GM08714 (cell line): ENCODE measurements around the gene VMA21.

Experiments
- H3K4me3 ChIP-seq: fragments of 200-500 bp; sonication (Bioruptor generic); 2 replicates; pipeline ENCODE4 v1.5.1; 2014; ENCODE audit warnings: mild to moderate bottlenecking, low read length, inconsistent platforms
- ZNF274 ChIP-seq: IDR thresholded peaks from 2 replicates; pipeline ENCODE4 v1.6.1; 2012; ENCODE audit warnings: mild to moderate bottlenecking, low read depth, low read length

Gene VMA21

DNA sequence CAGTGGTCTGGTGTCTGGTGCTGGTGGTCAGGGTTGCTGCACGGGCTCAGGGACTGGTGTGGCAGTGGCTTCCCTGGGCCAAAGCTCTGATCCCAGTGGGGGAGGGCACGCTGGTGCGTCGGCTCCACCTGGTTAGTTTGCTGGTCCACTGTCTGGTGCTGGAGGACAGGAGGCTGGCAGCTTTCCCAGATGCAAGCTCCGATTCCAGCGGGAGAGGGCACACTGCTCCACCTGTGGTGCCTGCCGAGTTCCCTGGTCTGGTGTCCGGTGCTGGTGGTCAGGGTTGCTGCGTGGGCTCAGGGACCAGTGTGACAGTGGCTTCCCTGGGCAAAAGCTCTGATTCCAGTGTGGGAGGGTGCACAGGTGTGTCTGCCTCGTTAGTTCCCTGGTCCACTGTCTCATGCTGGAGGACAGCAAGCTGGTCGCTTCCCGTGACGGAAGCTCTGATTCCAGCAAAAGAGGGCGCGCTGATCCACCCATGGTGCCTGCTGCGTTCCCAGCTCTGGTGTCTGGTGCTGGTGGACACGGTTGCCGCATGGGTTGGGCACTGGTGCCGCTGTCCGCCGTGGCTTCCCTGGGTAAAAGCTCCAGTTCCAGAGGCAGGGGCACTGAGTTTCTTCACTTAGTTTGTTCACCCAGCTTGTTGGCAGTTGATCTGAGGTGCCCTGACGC, 5.8 kb downstream of the VMA21 start:
- no peak overlapping the region for H3K4me3 ChIP-seq
- TF ChIP-seq ZNF274, result no peak

GRCh38 chrX:151416579-151416978, 19.6 kb downstream of the VMA21 start:
- no peak for TF ChIP-seq ZNF274
- no peak overlapping the region for H3K4me3 ChIP-seq

DNA sequence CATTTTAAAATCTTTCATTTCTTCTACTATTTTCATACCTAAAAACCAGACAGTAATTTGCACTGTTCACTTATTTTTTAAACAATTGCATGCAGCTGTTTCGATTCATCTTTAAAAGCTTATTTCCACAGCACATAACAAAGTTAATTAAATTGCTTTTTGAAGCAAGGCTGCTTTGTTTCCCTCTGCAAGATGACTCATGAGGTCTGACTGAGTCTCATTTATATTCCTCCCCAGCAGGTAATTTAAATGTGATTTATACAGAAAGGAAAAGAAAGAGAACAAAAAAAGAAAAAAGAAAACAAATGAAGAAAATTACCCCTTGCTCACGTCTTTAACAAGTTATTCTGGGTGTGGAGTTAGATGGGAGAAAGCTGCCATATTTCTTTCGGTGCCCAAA, 22.8 kb downstream of the VMA21 start:
- no peak for TF ChIP-seq ZNF274
- no peak overlapping the region for H3K4me3 ChIP-seq

- TF ChIP-seq ZNF274, result no peak
- no peak overlapping the region for H3K4me3 ChIP-seq
These were observed 27.5 kb downstream of the VMA21 start for GRCh38 chrX:151424505-151424904.

DNA sequence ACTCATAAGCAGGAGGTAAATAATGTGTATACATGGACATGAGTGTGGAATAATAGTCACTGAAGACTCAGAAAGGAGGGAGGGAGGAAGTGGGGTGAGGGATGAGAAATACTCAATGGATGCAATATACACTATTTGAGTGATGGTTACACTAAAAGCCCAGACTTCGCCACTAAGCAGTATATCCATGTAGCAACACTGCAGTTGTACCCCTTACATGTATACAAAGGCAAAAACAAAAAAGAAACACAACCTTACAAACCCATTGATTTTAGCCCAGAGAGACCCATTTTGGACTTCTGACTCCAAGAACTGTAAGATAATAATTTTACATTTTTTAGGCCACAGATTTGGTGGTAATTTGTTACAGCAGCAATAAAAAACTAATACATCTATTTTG, 51.5 kb downstream of the VMA21 start:
- no peak for TF ChIP-seq ZNF274
- H3K4me3 ChIP-seq, result no peak overlapping the region

GRCh38 chrX:151458824-151459223, 61.8 kb downstream of the VMA21 start:
- no peak for TF ChIP-seq ZNF274
- no peak overlapping the region for H3K4me3 ChIP-seq
